KMS-11 (cell line): ENCODE data around the gene RTCA.
A peak's percentile ranks its signal among the peaks of the same experiment; 100 is the strongest.
"Not testable (repeated sequence)": the region's sequence is repeated elsewhere in the genome, so short reads cannot be mapped to it uniquely, and the experiment has no call there.

Experiments used
- H2AFZ ChIP-seq: fragments of 200-600 bp; sonication (generic); 2 replicates; pipeline ENCODE4 v1.6.1; 2016; ENCODE audit warnings: antibody characterized with exemption, mixed run types, low read depth
- H3K27ac ChIP-seq: fragments of 200-600 bp; sonication (generic); 2 replicates; pipeline ENCODE4 v1.6.1; 2016; ENCODE audit warnings: mild to moderate bottlenecking, mixed run types
- H3K27me3 ChIP-seq: fragments of 200-600 bp; sonication (generic); 2 replicates; pipeline ENCODE4 v1.6.1; 2017; ENCODE audit warnings: mild to moderate bottlenecking, low read depth, mixed run types, moderate library complexity; ENCODE audit not compliant: insufficient read depth
- H3K36me3 ChIP-seq: fragments of 200-600 bp; sonication (generic); 2 replicates; pipeline ENCODE4 v1.6.1; 2017; ENCODE audit warnings: mild to moderate bottlenecking, mixed run types; ENCODE audit not compliant: insufficient read depth
- H3K4me1 ChIP-seq: fragments of 200-600 bp; sonication (generic); 2 replicates; pipeline ENCODE4 v1.6.1; 2016; ENCODE audit warnings: mild to moderate bottlenecking, low read depth, mixed run types; ENCODE audit not compliant: poor library complexity, severe bottlenecking
- H3K4me2 ChIP-seq: fragments of 200-600 bp; sonication (generic); 2 replicates; pipeline ENCODE4 v1.7.0; 2016; ENCODE audit warnings: mild to moderate bottlenecking, mixed run types
- H3K4me3 ChIP-seq: fragments of 200-600 bp; sonication (generic); IDR thresholded peaks from 2 replicates; pipeline ENCODE4 v1.6.1; 2017; ENCODE audit warnings: low read depth, low read length, mixed read lengths; ENCODE audit not compliant: insufficient read depth
- H3K79me2 ChIP-seq: fragments of 200-600 bp; sonication (generic); 2 replicates; pipeline ENCODE4 v1.6.1; 2016; ENCODE audit warnings: low read depth, mixed run types; ENCODE audit not compliant: insufficient read depth
- H3K9ac ChIP-seq: fragments of 200-600 bp; sonication (generic); 2 replicates; pipeline ENCODE4 v1.6.1; 2016; ENCODE audit warnings: mild to moderate bottlenecking, mixed run types
- H4K20me1 ChIP-seq: fragments of 200-600 bp; sonication (generic); 2 replicates; pipeline ENCODE4 v1.6.1; 2016; ENCODE audit warnings: mild to moderate bottlenecking, mixed run types; ENCODE audit not compliant: insufficient read depth
- TF ChIP-seq, protein P1 (sequence below): fragments of 200-600 bp; sonication (generic); conservative IDR thresholded peaks from 2 replicates; pipeline ENCODE4 v1.6.1; 2017; ENCODE audit warnings: low read depth, mild to moderate bottlenecking, antibody characterized with exemption, low read length, moderate library complexity, mixed read lengths

RTCA gene

DNA sequence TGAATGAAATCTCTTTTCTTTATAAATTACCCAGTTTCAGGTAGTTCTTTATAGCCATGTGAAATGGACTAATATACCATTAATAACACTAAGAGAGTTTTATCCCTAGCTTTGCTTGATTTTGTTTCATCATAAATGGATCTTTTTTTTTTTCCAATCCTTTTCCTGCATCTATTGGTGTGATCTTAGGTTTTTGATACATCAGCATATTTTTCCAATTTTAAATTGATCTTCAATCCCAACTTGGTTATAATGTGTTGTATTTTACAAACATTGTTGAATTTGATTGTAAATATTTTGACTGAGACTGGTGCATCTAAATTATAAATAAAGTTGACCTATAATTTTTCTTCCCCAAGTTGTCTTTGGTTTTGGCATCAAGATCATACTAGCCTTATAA lies 4.3 kb upstream of the RTCA start:
- TF ChIP-seq, protein P1, sequence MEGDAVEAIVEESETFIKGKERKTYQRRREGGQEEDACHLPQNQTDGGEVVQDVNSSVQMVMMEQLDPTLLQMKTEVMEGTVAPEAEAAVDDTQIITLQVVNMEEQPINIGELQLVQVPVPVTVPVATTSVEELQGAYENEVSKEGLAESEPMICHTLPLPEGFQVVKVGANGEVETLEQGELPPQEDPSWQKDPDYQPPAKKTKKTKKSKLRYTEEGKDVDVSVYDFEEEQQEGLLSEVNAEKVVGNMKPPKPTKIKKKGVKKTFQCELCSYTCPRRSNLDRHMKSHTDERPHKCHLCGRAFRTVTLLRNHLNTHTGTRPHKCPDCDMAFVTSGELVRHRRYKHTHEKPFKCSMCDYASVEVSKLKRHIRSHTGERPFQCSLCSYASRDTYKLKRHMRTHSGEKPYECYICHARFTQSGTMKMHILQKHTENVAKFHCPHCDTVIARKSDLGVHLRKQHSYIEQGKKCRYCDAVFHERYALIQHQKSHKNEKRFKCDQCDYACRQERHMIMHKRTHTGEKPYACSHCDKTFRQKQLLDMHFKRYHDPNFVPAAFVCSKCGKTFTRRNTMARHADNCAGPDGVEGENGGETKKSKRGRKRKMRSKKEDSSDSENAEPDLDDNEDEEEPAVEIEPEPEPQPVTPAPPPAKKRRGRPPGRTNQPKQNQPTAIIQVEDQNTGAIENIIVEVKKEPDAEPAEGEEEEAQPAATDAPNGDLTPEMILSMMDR: no peak
- peaks cover 6% of the 10 kb centered on the region; the same call in 1 of the 2 replicates for H3K79me2 ChIP-seq
- H3K4me1 ChIP-seq: peaks cover 6% of the 10 kb centered on the region
- H3K4me3 ChIP-seq: no peak overlapping the region
- no peak overlapping the region for H3K4me2 ChIP-seq
- H4K20me1 ChIP-seq: no peaks in the 10 kb centered on the region
- no peaks in the 10 kb centered on the region for H3K36me3 ChIP-seq
- H2AFZ ChIP-seq: no peak overlapping the region
- no peaks in the 10 kb centered on the region for H3K27me3 ChIP-seq
- H3K9ac ChIP-seq: no peak overlapping the region
- no peak overlapping the region for H3K27ac ChIP-seq

GRCh38 chr1:100264081-100264480 lies 1.9 kb upstream of the RTCA start:
- not testable (repeated sequence) for H3K4me2 ChIP-seq

DNA sequence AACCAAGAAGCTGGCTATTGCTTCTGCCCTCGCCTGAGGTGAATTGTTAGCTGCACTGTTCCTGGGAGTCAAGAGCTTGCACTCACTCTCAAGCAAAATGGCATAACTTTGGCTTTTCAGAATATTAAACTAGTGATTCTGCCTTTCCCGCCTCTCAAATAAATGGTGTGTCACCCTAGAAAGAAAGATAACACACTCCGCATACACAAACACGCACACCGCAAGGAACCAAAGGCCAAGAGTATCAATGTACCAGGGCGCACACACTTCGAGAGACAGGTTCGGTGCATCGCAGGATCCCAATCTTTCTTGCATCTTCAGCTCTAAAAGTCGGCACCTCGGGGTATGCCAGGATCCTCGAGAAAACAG lies 470 bp upstream of the RTCA start:
- Histone ChIP-seq H3K4me1 (peaks cover 17% of the 10 kb centered on the region), H3K27me3 (no peaks in the 10 kb centered on the region), H3K79me2 (peaks cover 20% of the 10 kb centered on the region; the same call in 1 of the 2 replicates), H4K20me1 (no peaks in the 10 kb centered on the region), H3K27ac (peak overlapping the region; percentile 77), H3K4me2 (peak overlapping the region; percentile 71), H3K4me3 (peak overlapping the region; percentile 34), H3K9ac (peak overlapping the region; percentile 82), H3K36me3 (no peaks in the 10 kb centered on the region), H2AFZ (peak overlapping the region; percentile 89)
- TF ChIP-seq, protein P1: no peak

More at GRCh38 chr1:100264081-100264480, 1.9 kb upstream of the RTCA start:
- not testable (repeated sequence) for H3K27me3 ChIP-seq, H3K27ac ChIP-seq, H3K9ac ChIP-seq, H3K36me3 ChIP-seq, H3K4me3 ChIP-seq, H4K20me1 ChIP-seq, H2AFZ ChIP-seq
- Histone ChIP-seq H3K79me2 (peaks cover 20% of the 10 kb centered on the region; the same call in 1 of the 2 replicates), H3K4me1 (peaks cover 17% of the 10 kb centered on the region)

DNA sequence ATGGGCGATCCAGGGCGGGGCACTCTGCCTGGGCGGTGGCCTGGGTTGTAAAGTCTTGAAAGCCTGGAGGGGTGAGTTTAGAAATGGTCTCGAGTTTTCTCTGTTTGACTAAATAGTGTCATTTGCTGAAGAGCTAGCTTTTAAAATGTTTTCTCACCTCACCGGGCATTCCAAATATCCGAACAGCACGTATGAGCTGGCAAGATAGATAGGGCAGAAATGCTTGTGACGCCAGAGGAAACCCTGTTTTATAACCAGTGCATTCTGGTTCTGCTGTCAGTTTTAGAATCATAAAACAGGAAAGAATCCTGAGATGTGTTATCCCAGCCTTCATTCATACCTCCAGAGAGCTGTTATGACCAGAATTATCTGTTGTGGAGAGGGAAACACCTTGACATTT lies 725 bp downstream of the RTCA start:
- Histone ChIP-seq H3K9ac (peak overlapping the region; percentile 82), H3K4me2 (peak overlapping the region; percentile 67), H4K20me1 (no peaks in the 10 kb centered on the region; the same call in 1 of the 2 replicates), H3K27me3 (no peaks in the 10 kb centered on the region), H3K79me2 (peaks cover 20% of the 10 kb centered on the region; the same call in 1 of the 2 replicates), H3K4me1 (peaks cover 17% of the 10 kb centered on the region), H3K27ac (peak overlapping the region; percentile 77), H3K4me3 (peak overlapping the region; percentile 30), H2AFZ (peak overlapping the region; percentile 89; the same call in 1 of the 2 replicates), H3K36me3 (no peaks in the 10 kb centered on the region)
- TF ChIP-seq, protein P1: no peak

DNA sequence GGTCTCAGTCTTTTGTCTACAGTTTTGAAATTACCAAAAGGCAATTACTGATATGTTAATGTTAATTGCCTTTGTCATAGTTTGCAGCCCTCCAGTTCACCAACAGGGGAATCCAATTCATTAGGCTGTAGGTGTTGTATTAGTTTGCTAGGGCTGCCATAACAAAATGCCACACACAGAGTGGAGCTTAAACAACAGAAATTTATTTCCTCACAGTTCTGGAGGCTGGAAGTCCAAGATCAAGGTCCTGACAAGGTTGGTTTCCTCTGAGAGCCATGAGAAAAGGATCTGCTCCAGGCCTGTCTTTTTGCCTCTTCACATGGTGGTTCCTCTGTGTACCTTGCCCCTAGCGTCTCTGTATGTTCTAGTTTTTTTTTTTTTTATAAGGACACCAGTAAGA lies 1.3 kb downstream of the RTCA start:
- Histone ChIP-seq H4K20me1 (no peaks in the 10 kb centered on the region; the same call in 1 of the 2 replicates), H3K4me2 (peak overlapping the region; percentile 67), H3K27ac (no peak overlapping the region), H3K27me3 (no peaks in the 10 kb centered on the region), H2AFZ (no peak overlapping the region), H3K36me3 (no peaks in the 10 kb centered on the region), H3K79me2 (peaks cover 20% of the 10 kb centered on the region; the same call in 1 of the 2 replicates), H3K9ac (peak overlapping the region; percentile 82; the same call in 1 of the 2 replicates), H3K4me1 (peaks cover 17% of the 10 kb centered on the region), H3K4me3 (no peak overlapping the region)
- TF ChIP-seq, protein P1: no peak
